Osteoblast (primary cell): Measurements from ENCODE around the gene CD40. TPM values are rescaled to one million over a fixed set of nuclear protein-coding genes. Genes with fewer than 3 reads are reported as not detected.

ENCODE experiments used
- DNase-seq: peaks from one replicate; pipeline ENCODE4 v3.0.0; 2011; ENCODE audit warnings: low spot score, mixed read lengths; ENCODE audit not compliant: insufficient read length; ENCODE audit errors: missing footprints
- H2AFZ ChIP-seq: 2 replicates; pipeline ENCODE4 v1.6.0; 2011; ENCODE audit warnings: mild to moderate bottlenecking, low read length
- H3K27ac ChIP-seq: 2 replicates; pipeline ENCODE4 v1.5.1; 2011; ENCODE audit warnings: mild to moderate bottlenecking, low read depth, low read length, moderate library complexity
- H3K27me3 ChIP-seq: 2 replicates; pipeline ENCODE4 v1.6.0; 2012; ENCODE audit warnings: mild to moderate bottlenecking, control low read depth, inconsistent platforms, low read length, moderate library complexity; ENCODE audit not compliant: insufficient read depth
- H3K36me3 ChIP-seq: 2 replicates; pipeline ENCODE4 v1.5.1; 2011; ENCODE audit warnings: mild to moderate bottlenecking, low read length, control low read depth, moderate library complexity; ENCODE audit not compliant: insufficient read depth
- H3K4me1 ChIP-seq: 2 replicates; pipeline ENCODE4 v1.5.1; 2011; ENCODE audit warnings: mild to moderate bottlenecking, low read length, control low read depth, moderate library complexity; ENCODE audit not compliant: insufficient read depth
- H3K4me2 ChIP-seq: 2 replicates; pipeline ENCODE4 v1.6.0; 2011; ENCODE audit warnings: mild to moderate bottlenecking, low read length; ENCODE audit not compliant: insufficient read depth
- H3K4me3 ChIP-seq: fragments of 200-600 bp; sonication (generic); 3 replicates; pipeline ENCODE4 v1.5.1; 2012; ENCODE audit warnings: mild to moderate bottlenecking, low read length, inconsistent platforms; ENCODE audit not compliant: insufficient read depth
- H3K79me2 ChIP-seq: 2 replicates; pipeline ENCODE4 v1.6.0; 2012; ENCODE audit warnings: mild to moderate bottlenecking, low read length, control low read depth, inconsistent platforms; ENCODE audit not compliant: insufficient read depth
- H3K9me3 ChIP-seq: 2 replicates; pipeline ENCODE4 v1.5.1; 2011; ENCODE audit warnings: low read depth, low read length, control low read depth
- H4K20me1 ChIP-seq: 2 replicates; pipeline ENCODE4 v1.6.0; 2012; ENCODE audit warnings: mild to moderate bottlenecking, low read length, control low read depth; ENCODE audit not compliant: insufficient read depth
- CTCF ChIP-seq: IDR thresholded peaks from 2 replicates; pipeline ENCODE4 v1.5.1; 2011; ENCODE audit warnings: mild to moderate bottlenecking, low read depth, low read length, moderate library complexity; ENCODE audit errors: extremely low read depth
- total RNA-seq: library from RNA; depleted of rRNA; stranded (reverse); fragments of >200 nt; gene quantifications from 2 replicates; pipeline ENCODE4 v1.2.3, GENCODE V29; 2012

CD40 gene
- total RNA-seq, 1 donor: 2.5 TPM

GRCh38 chr20:46073443-46073842, 44.7 kb upstream of the CD40 start:
- no peak for DNase-seq
- Histone ChIP-seq H3K79me2 (peaks cover 54% of the 10 kb centered on the region), H3K27ac (no peak overlapping the region), H3K4me1 (peaks cover 19% of the 10 kb centered on the region), H4K20me1 (peaks cover 56% of the 10 kb centered on the region), H2AFZ (no peak overlapping the region), H3K4me2 (no peak overlapping the region), H3K36me3 (peaks cover 36% of the 10 kb centered on the region), H3K9me3 (no peaks in the 10 kb centered on the region), H3K27me3 (no peaks in the 10 kb centered on the region), H3K4me3 (no peak overlapping the region)
- no peak for TF ChIP-seq CTCF

GRCh38 chr20:46074006-46074405, 44.1 kb upstream of the CD40 start:
- Histone ChIP-seq H3K27ac (no peak overlapping the region), H3K36me3 (peaks cover 38% of the 10 kb centered on the region), H3K4me3 (no peak overlapping the region), H3K79me2 (peaks cover 60% of the 10 kb centered on the region), H3K4me1 (peaks cover 19% of the 10 kb centered on the region), H3K27me3 (no peaks in the 10 kb centered on the region), H2AFZ (no peak overlapping the region), H3K9me3 (no peaks in the 10 kb centered on the region), H3K4me2 (no peak overlapping the region), H4K20me1 (peaks cover 60% of the 10 kb centered on the region)
- DNase-seq: no peak
- no peak for TF ChIP-seq CTCF

- Histone ChIP-seq H3K27me3 (no peaks in the 10 kb centered on the region), H3K36me3 (peaks cover 35% of the 10 kb centered on the region), H2AFZ (no peak overlapping the region), H3K4me1 (peaks cover 3% of the 10 kb centered on the region), H4K20me1 (peaks cover 66% of the 10 kb centered on the region), H3K79me2 (peaks cover 78% of the 10 kb centered on the region), H3K4me3 (no peak overlapping the region), H3K27ac (no peak overlapping the region), H3K9me3 (no peaks in the 10 kb centered on the region), H3K4me2 (no peak overlapping the region)
- DNase-seq: no peak
- TF ChIP-seq CTCF: no peak
Measured at GRCh38 chr20:46076806-46077205, 41.3 kb upstream of the CD40 start.

GRCh38 chr20:46077642-46078305, 40.3 kb upstream of the CD40 start:
- peaks cover 79% of the 10 kb centered on the region for H3K79me2 ChIP-seq

More at GRCh38 chr20:46077642-46078305, 40.3 kb upstream of the CD40 start:
- H3K4me2 ChIP-seq: no peak overlapping the region
- no peaks in the 10 kb centered on the region for H3K4me1 ChIP-seq
- H4K20me1 ChIP-seq: peaks cover 66% of the 10 kb centered on the region
- DNase-seq: no peak
- no peak overlapping the region for H2AFZ ChIP-seq
- TF ChIP-seq CTCF: no peak
- no peaks in the 10 kb centered on the region for H3K27me3 ChIP-seq
- H3K4me3 ChIP-seq: no peak overlapping the region
- no peak overlapping the region for H3K27ac ChIP-seq
- H3K36me3 ChIP-seq: peaks cover 35% of the 10 kb centered on the region
- no peaks in the 10 kb centered on the region for H3K9me3 ChIP-seq
